HepG2 (cell line): ENCODE measurements around the gene TBCEL. TPM values are rescaled to one million over a fixed set of nuclear protein-coding genes. Genes with fewer than 3 reads are reported as not detected.
A peak's percentile ranks its signal among the peaks of the same experiment; 100 is the strongest.

Experiments
- ARNT ChIP-seq: fragments of 450-650 bp; IDR thresholded peaks from 2 replicates; pipeline ENCODE4 v1.6.1; 2017
- BRD4 ChIP-seq: sonication (generic); formaldehyde crosslinking; IDR thresholded peaks from 2 replicates; pipeline ENCODE4 v1.4.0; 2020; ENCODE audit warnings: missing genetic modification reagents
- CCAR2 ChIP-seq: fragments of 200-400 bp; formaldehyde crosslinking; optimal IDR thresholded peaks from 2 replicates; pipeline ENCODE3; 2018; ENCODE audit warnings: low read depth, mild to moderate bottlenecking, low read length, moderate library complexity
- MBNL3 ChIP-seq: fragments of 250-450 bp; sonication (Bioruptor Pico); conservative IDR thresholded peaks from 2 replicates; pipeline ENCODE4 v1.8.0; 2022; ENCODE audit warnings: mild to moderate bottlenecking, inconsistent platforms
- NCOR1 ChIP-seq: fragments of 200-600 bp; sonication (generic); IDR thresholded peaks from 2 replicates; pipeline ENCODE4 v1.7.0; 2017; ENCODE audit warnings: antibody characterized with exemption, low read length, borderline replicate concordance
- PCBP2 ChIP-seq: fragments of 200-400 bp; formaldehyde crosslinking; optimal IDR thresholded peaks from 2 replicates; pipeline ENCODE3; 2018; ENCODE audit warnings: low read length, low read depth; ENCODE audit not compliant: poor library complexity, severe bottlenecking
- PREB ChIP-seq: sonication (generic); formaldehyde crosslinking; IDR thresholded peaks from 2 replicates; pipeline ENCODE4 v1.4.0; 2020; ENCODE audit warnings: missing genetic modification reagents
- PRPF4 ChIP-seq: fragments of 200-400 bp; formaldehyde crosslinking; IDR thresholded peaks from 2 replicates; pipeline ENCODE4 v1.6.1; 2016; ENCODE audit warnings: low read length, low read depth; ENCODE audit not compliant: poor library complexity, severe bottlenecking
- SKI ChIP-seq: fragments of 450-650 bp; IDR thresholded peaks from one replicate; pipeline ENCODE4 v1.6.1; 2018; ENCODE audit warnings: mild to moderate bottlenecking; ENCODE audit not compliant: partially characterized antibody
- TGIF2 ChIP-seq: IDR thresholded peaks from 2 replicates; pipeline ENCODE4 v1.6.1; 2016; ENCODE audit warnings: control low read depth, missing compliant biosample characterization
- THAP11 ChIP-seq: IDR thresholded peaks from 2 replicates; pipeline ENCODE4 v1.6.1; 2016; ENCODE audit warnings: missing biosample characterization, missing genetic modification reagents
- TMF1 ChIP-seq: sonication (generic); formaldehyde crosslinking; IDR thresholded peaks from 2 replicates; pipeline ENCODE4 v1.8.1; 2022; ENCODE audit warnings: low read depth, missing genetic modification reagents
- ZMAT3 ChIP-seq: sonication (generic); formaldehyde crosslinking; conservative IDR thresholded peaks from 2 replicates; pipeline ENCODE4 v1.7.0; 2021; ENCODE audit warnings: missing genetic modification reagents
- ZNF225 ChIP-seq: sonication (generic); formaldehyde crosslinking; IDR thresholded peaks from 2 replicates; pipeline ENCODE4 v1.4.0; 2020; ENCODE audit warnings: mild to moderate bottlenecking, missing genetic modification reagents
- ZNF331 ChIP-seq: sonication (generic); formaldehyde crosslinking; IDR thresholded peaks from 2 replicates; pipeline ENCODE4 v1.4.0; 2020; ENCODE audit warnings: missing genetic modification reagents
- polyA plus RNA-seq, 8 experiments: library from polyadenylated mRNA; depleted of rRNA in 3 of 8; stranded (reverse) in 7 of 8; unstranded in 1 of 8; fragments of >200 nt; fragmentation: Illumina TruSeq in 4 of 8; extraction: Trizol in 4 of 8; gene quantifications; 2 replicates each; pipeline versions ENCODE4 v1.2.1 to v1.2.3, GENCODE V29; 2011 to 2016; ENCODE audit warnings: low read depth in 4 of 8, missing spikeins in 1 of 8, mixed read lengths in 1 of 8; ENCODE audit not compliant: insufficient read depth in 1 of 8
- total RNA-seq, 5 experiments: library from RNA; depleted of rRNA; stranded (reverse); fragments of >200 nt; fragmentation: Illumina TruSeq; extraction: Trizol; gene quantifications; 2 replicates each; pipeline ENCODE4 v1.2.3, GENCODE V29; 2016; ENCODE audit warnings: low read depth in 1 of 5
- TF ChIP-seq, protein P1 (sequence below): IDR thresholded peaks from 2 replicates; pipeline ENCODE4 v1.6.1; 2018; ENCODE audit warnings: missing genetic modification reagents, mild to moderate bottlenecking, missing compliant biosample characterization
- TF ChIP-seq, protein P2 (sequence below): sonication (generic); formaldehyde crosslinking; IDR thresholded peaks from 2 replicates; pipeline ENCODE4 v1.4.0; 2020; ENCODE audit warnings: mild to moderate bottlenecking, missing genetic modification reagents
- TF ChIP-seq, protein P3 (sequence below): sonication (generic); formaldehyde crosslinking; IDR thresholded peaks from 2 replicates; pipeline ENCODE4 v1.4.0; 2020; ENCODE audit warnings: missing genetic modification reagents, borderline replicate concordance
- TF ChIP-seq, protein P4 (sequence below): sonication (generic); formaldehyde crosslinking; IDR thresholded peaks from 2 replicates; pipeline ENCODE4 v1.4.0; 2020; ENCODE audit warnings: mild to moderate bottlenecking, missing genetic modification reagents
- TF ChIP-seq, protein P5 (sequence below): sonication (generic); formaldehyde crosslinking; IDR thresholded peaks from 2 replicates; pipeline ENCODE4 v1.5.1; 2020; ENCODE audit warnings: missing genetic modification reagents, mild to moderate bottlenecking, borderline replicate concordance

TBCEL gene
- total and polyA plus RNA-seq, 2 of the 13 experiments (the other 11 are each of a cell fraction or from before 2014, with no cell fraction given): 6.1 to 12.5 TPM

DNA sequence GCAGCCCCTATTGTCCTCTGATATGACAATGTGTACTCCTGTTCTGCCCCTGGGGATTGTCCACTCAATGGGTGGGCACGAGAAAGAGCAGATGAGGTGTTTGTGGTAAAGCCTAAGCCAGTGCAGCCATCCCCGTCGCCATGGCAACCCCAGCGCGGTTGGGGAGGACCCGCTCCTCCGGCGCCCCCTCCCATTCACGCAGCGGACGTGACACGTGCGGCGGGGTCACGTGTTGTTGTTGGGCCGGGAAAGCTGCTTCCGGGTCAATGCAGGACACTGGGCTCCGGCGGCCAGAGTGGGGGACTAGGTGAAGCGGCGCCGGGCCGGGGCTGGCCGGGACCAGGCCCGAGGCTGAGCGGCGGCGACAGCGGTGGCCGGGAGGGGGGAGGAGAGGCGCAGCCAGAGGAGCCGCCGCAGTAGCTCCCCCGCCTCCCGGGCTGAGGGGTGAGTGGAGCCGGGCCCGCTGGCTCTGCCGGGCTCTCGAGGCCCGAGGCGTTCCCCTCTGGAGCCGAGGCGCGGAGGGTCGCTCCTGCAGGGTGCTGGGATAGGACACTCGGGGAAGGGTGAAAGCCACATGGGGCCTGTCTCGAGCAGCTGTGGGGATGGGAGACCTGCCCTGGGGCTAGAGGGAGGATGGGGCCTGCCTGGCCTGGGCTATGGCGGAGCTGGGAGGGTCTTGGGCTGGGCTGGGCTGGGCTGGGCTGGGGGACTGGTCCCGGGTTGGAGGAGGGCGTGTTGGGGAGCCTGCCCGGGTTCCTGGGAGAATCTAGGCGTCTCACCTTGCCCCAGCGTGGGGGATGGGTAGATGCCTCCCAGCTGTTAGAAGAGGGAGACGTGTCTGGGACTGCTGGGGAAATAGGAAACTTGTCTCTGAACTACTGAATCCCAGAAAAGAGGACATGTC lies at the start of gene TBCEL (continued):
- TF ChIP-seq PCBP2: no peak
- TF ChIP-seq PRPF4: no peak
- TF ChIP-seq, protein P1, sequence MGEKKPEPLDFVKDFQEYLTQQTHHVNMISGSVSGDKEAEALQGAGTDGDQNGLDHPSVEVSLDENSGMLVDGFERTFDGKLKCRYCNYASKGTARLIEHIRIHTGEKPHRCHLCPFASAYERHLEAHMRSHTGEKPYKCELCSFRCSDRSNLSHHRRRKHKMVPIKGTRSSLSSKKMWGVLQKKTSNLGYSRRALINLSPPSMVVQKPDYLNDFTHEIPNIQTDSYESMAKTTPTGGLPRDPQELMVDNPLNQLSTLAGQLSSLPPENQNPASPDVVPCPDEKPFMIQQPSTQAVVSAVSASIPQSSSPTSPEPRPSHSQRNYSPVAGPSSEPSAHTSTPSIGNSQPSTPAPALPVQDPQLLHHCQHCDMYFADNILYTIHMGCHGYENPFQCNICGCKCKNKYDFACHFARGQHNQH: no peak; the same call in 1 of the 2 replicates
- TF ChIP-seq, protein P2, sequence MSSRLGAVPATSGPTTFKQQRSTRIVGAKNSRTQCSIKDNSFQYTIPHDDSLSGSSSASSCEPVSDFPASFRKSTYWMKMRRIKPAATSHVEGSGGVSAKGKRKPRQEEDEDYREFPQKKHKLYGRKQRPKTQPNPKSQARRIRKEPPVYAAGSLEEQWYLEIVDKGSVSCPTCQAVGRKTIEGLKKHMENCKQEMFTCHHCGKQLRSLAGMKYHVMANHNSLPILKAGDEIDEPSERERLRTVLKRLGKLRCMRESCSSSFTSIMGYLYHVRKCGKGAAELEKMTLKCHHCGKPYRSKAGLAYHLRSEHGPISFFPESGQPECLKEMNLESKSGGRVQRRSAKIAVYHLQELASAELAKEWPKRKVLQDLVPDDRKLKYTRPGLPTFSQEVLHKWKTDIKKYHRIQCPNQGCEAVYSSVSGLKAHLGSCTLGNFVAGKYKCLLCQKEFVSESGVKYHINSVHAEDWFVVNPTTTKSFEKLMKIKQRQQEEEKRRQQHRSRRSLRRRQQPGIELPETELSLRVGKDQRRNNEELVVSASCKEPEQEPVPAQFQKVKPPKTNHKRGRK (CRISPR knock-in tag): no peak
- TF ChIP-seq PREB (CRISPR knock-in tag): no peak
- peak; percentile 47 for TF ChIP-seq SKI
- TF ChIP-seq TMF1 (CRISPR knock-in tag): peak; percentile 64; the same call in 1 of the 2 replicates
- TF ChIP-seq, protein P3, sequence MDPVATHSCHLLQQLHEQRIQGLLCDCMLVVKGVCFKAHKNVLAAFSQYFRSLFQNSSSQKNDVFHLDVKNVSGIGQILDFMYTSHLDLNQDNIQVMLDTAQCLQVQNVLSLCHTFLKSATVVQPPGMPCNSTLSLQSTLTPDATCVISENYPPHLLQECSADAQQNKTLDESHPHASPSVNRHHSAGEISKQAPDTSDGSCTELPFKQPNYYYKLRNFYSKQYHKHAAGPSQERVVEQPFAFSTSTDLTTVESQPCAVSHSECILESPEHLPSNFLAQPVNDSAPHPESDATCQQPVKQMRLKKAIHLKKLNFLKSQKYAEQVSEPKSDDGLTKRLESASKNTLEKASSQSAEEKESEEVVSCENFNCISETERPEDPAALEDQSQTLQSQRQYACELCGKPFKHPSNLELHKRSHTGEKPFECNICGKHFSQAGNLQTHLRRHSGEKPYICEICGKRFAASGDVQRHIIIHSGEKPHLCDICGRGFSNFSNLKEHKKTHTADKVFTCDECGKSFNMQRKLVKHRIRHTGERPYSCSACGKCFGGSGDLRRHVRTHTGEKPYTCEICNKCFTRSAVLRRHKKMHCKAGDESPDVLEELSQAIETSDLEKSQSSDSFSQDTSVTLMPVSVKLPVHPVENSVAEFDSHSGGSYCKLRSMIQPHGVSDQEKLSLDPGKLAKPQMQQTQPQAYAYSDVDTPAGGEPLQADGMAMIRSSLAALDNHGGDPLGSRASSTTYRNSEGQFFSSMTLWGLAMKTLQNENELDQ: no peak
- no peak for TF ChIP-seq MBNL3 (CRISPR knock-in tag)
- peak; percentile 87 for TF ChIP-seq THAP11 (CRISPR knock-in tag)
- TF ChIP-seq BRD4 (CRISPR knock-in tag): no peak
- TF ChIP-seq, protein P4, sequence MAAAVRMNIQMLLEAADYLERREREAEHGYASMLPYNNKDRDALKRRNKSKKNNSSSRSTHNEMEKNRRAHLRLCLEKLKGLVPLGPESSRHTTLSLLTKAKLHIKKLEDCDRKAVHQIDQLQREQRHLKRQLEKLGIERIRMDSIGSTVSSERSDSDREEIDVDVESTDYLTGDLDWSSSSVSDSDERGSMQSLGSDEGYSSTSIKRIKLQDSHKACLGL (CRISPR knock-in tag): 0 out of 2 replicates have a peak, but pooled peaks have one; percentile 28
- TF ChIP-seq ZNF225: no peak
- TF ChIP-seq ARNT: no peak
- no peak for TF ChIP-seq CCAR2
- TF ChIP-seq NCOR1: 0 out of 2 replicates have a peak, but pooled peaks have one; percentile 14
- TF ChIP-seq, protein P5, sequence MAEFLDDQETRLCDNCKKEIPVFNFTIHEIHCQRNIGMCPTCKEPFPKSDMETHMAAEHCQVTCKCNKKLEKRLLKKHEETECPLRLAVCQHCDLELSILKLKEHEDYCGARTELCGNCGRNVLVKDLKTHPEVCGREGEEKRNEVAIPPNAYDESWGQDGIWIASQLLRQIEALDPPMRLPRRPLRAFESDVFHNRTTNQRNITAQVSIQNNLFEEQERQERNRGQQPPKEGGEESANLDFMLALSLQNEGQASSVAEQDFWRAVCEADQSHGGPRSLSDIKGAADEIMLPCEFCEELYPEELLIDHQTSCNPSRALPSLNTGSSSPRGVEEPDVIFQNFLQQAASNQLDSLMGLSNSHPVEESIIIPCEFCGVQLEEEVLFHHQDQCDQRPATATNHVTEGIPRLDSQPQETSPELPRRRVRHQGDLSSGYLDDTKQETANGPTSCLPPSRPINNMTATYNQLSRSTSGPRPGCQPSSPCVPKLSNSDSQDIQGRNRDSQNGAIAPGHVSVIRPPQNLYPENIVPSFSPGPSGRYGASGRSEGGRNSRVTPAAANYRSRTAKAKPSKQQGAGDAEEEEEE (CRISPR knock-in tag): no peak
- TF ChIP-seq ZNF331 (CRISPR knock-in tag): peak; percentile 42; the same call in 1 of the 2 replicates
- TF ChIP-seq TGIF2 (CRISPR knock-in tag): no peak
- TF ChIP-seq ZMAT3: 0 out of 2 replicates have a peak, but pooled peaks have one; percentile 40
